ENCODE data around the gene LYPD1.

DNA sequence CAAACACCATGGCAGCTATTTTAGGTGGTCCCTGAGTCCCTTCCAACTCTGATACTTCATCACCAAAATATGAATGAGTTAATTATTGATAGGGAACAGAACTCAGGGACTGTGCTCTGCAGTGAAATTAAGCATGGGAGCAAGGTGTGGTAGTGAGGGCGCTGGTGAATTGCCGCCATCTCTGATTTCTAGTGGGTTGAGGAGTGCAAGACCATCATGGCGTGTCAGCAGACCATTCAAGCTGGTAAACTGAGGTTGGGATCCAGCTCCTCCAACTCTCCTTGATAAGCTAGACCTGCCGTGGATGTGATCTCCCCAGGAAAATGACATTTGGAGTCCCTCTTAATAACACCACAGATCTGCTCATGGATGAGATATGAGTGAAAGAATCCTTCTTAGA, 70.4 kb downstream of the LYPD1 start:
- TF ChIP-seq, protein P1, sequence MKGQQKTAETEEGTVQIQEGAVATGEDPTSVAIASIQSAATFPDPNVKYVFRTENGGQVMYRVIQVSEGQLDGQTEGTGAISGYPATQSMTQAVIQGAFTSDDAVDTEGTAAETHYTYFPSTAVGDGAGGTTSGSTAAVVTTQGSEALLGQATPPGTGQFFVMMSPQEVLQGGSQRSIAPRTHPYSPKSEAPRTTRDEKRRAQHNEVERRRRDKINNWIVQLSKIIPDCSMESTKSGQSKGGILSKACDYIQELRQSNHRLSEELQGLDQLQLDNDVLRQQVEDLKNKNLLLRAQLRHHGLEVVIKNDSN (IDR thresholded peaks at IDR 0.05): no peak
- no peak for TF ChIP-seq EP300 (IDR thresholded peaks at IDR 0.05; ENCODE audit: borderline replicate concordance)
- TF ChIP-seq EGR1 (IDR thresholded peaks at IDR 0.05): no peak
- no peak for TF ChIP-seq FOXM1 (IDR thresholded peaks at IDR 0.05; ENCODE audit: borderline replicate concordance, low read depth)
- TF ChIP-seq, protein P2, sequence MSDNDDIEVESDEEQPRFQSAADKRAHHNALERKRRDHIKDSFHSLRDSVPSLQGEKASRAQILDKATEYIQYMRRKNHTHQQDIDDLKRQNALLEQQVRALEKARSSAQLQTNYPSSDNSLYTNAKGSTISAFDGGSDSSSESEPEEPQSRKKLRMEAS (IDR thresholded peaks at IDR 0.05): no peak
- no peak for TF ChIP-seq NFIC (IDR thresholded peaks at IDR 0.05)
- no peak for TF ChIP-seq TAF1 (IDR thresholded peaks at IDR 0.05; ENCODE audit: low read depth)
- TF ChIP-seq YY1 (IDR thresholded peaks at IDR 0.05; ENCODE audit: low read depth): no peak
- no peak for TF ChIP-seq RAD21 (IDR thresholded peaks at IDR 0.05; ENCODE audit: low read depth)
- TF ChIP-seq, protein P3, sequence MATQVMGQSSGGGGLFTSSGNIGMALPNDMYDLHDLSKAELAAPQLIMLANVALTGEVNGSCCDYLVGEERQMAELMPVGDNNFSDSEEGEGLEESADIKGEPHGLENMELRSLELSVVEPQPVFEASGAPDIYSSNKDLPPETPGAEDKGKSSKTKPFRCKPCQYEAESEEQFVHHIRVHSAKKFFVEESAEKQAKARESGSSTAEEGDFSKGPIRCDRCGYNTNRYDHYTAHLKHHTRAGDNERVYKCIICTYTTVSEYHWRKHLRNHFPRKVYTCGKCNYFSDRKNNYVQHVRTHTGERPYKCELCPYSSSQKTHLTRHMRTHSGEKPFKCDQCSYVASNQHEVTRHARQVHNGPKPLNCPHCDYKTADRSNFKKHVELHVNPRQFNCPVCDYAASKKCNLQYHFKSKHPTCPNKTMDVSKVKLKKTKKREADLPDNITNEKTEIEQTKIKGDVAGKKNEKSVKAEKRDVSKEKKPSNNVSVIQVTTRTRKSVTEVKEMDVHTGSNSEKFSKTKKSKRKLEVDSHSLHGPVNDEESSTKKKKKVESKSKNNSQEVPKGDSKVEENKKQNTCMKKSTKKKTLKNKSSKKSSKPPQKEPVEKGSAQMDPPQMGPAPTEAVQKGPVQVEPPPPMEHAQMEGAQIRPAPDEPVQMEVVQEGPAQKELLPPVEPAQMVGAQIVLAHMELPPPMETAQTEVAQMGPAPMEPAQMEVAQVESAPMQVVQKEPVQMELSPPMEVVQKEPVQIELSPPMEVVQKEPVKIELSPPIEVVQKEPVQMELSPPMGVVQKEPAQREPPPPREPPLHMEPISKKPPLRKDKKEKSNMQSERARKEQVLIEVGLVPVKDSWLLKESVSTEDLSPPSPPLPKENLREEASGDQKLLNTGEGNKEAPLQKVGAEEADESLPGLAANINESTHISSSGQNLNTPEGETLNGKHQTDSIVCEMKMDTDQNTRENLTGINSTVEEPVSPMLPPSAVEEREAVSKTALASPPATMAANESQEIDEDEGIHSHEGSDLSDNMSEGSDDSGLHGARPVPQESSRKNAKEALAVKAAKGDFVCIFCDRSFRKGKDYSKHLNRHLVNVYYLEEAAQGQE (IDR thresholded peaks at IDR 0.05; ENCODE audit: low read depth): no peak

Measured in Ishikawa (cell line).